ENCODE data around the gene LITAF. TPM values are rescaled to one million over a fixed set of nuclear protein-coding genes. Genes with fewer than 3 reads are reported as not detected.
A peak's percentile ranks its signal among the peaks of the same experiment; 100 is the strongest.

The LITAF gene
- total and polyA plus RNA-seq, 7 experiments from 2014 or later = 126 to 563 (median 264) TPM

GRCh38 chr16:11535494-11535893 lies 51.2 kb downstream of the LITAF start:
- H3K9me3 Mint-ChIP-seq = no peaks in the 10 kb centered on the region
- ATAC-seq (no peak), DNase-seq (no peak)
- H3K27me3 Mint-ChIP-seq = peaks cover 0 to 4% (median 0%) of the 10 kb centered on the region in 5 donors
- peak overlapping the region in 1 of 9 donors; percentile 26 for H3K27ac Mint-ChIP-seq
- ChIA-PET CTCF (interaction anchor here (0.6 to 2.7 kb wide), 6 partner anchors 24 to 233 kb away, joined by 3 to 15 read pairs (median 4); no protein-coding TSS in a partner anchor), POLR2A (no interaction called here)
- H3K4me3 Mint-ChIP-seq = no peak overlapping the region
- no peaks in the 10 kb centered on the region for H3K27me3 ChIP-seq (ENCODE audit: control insufficient read depth in 2 of 2, insufficient read depth in 2 of 2, low read length in 2 of 2)
- no peaks in the 10 kb centered on the region for H3K9me3 ChIP-seq (ENCODE audit: control insufficient read depth in 2 of 3, low read length in 3 of 3)
- H3K36me3 Mint-ChIP-seq = no peaks in the 10 kb centered on the region
- H3K27ac ChIP-seq (ENCODE audit: low read depth, low read length) = no peak overlapping the region
- intact Hi-C loops (cut with micrococcal nuclease) = no loop called here
- H3K4me3 ChIP-seq (ENCODE audit: low read length) = no peak overlapping the region
- H3K36me3 ChIP-seq (ENCODE audit: control insufficient read depth in 2 of 3, insufficient read depth in 3 of 3, low read length in 3 of 3) = no peaks in the 10 kb centered on the region
- peaks cover 8 to 23% (median 19%) of the 10 kb centered on the region in 7 donors for H3K4me1 Mint-ChIP-seq
- H3K4me1 ChIP-seq (ENCODE audit: control insufficient read depth in 2 of 2, insufficient read depth in 2 of 2, low read length in 2 of 2) = peaks cover 4 to 10% of the 10 kb centered on the region in 2 donors

- Mint-ChIP-seq H3K27me3 (peaks cover 0 to 4% (median 0%) of the 10 kb centered on the region in 5 donors), H3K4me1 (peaks cover 8 to 17% (median 12%) of the 10 kb centered on the region in 7 donors), H3K4me3 (no peak overlapping the region), H3K36me3 (no peaks in the 10 kb centered on the region), H3K9me3 (no peaks in the 10 kb centered on the region), H3K27ac (peak overlapping the region in 4 of 9 donors; percentile 15 to 50 (median 30))
- Histone ChIP-seq H3K27ac (ENCODE audit: low read depth, low read length) (no peak overlapping the region), H3K4me1 (ENCODE audit: control insufficient read depth in 2 of 2, insufficient read depth in 2 of 2, low read length in 2 of 2) (peaks cover 4 to 6% of the 10 kb centered on the region in 2 donors), H3K4me3 (ENCODE audit: low read length) (no peak overlapping the region), H3K27me3 (ENCODE audit: control insufficient read depth in 2 of 2, insufficient read depth in 2 of 2, low read length in 2 of 2) (no peaks in the 10 kb centered on the region), H3K36me3 (ENCODE audit: control insufficient read depth in 2 of 3, insufficient read depth in 3 of 3, low read length in 3 of 3) (no peaks in the 10 kb centered on the region), H3K9me3 (ENCODE audit: control insufficient read depth in 2 of 3, low read length in 3 of 3) (no peaks in the 10 kb centered on the region)
- intact Hi-C loops (cut with micrococcal nuclease) = loop anchor here (5.0 kb wide), 3 partner anchors 52 to 572 kb away; no protein-coding TSS in a partner anchor
- no peak for DNase-seq
- no peak for ATAC-seq
- ChIA-PET CTCF (interaction anchor here (0.6 to 2.7 kb wide), 8 partner anchors 25 to 235 kb away, joined by 3 to 15 read pairs (median 4); no protein-coding TSS in a partner anchor), POLR2A (interaction anchor here (0.6 kb wide), 1 partner anchor 82 kb away, joined by 3 read pairs; no protein-coding TSS in a partner anchor)
Observed at GRCh38 chr16:11534262-11534661, 52.5 kb downstream of the LITAF start.

- H3K36me3 Mint-ChIP-seq = no peaks in the 10 kb centered on the region
- H3K4me3 Mint-ChIP-seq = no peak overlapping the region
- Histone ChIP-seq H3K4me1 (ENCODE audit: control insufficient read depth in 2 of 2, insufficient read depth in 2 of 2, low read length in 2 of 2) (peaks cover 4 to 6% of the 10 kb centered on the region in 2 donors), H3K36me3 (ENCODE audit: control insufficient read depth in 2 of 3, insufficient read depth in 3 of 3, low read length in 3 of 3) (no peaks in the 10 kb centered on the region), H3K4me3 (ENCODE audit: low read length) (no peak overlapping the region), H3K27ac (ENCODE audit: low read depth, low read length) (no peak overlapping the region), H3K27me3 (ENCODE audit: control insufficient read depth in 2 of 2, insufficient read depth in 2 of 2, low read length in 2 of 2) (no peaks in the 10 kb centered on the region), H3K9me3 (ENCODE audit: control insufficient read depth in 2 of 3, low read length in 3 of 3) (no peaks in the 10 kb centered on the region)
- no peak overlapping the region for H3K27ac Mint-ChIP-seq
- H3K4me1 Mint-ChIP-seq = peaks cover 6 to 14% (median 9%) of the 10 kb centered on the region in 7 donors
- intact Hi-C loops (cut with micrococcal nuclease) = loop anchor here (2.0 to 5.0 kb wide), 5 partner anchors 27 to 571 kb away; no protein-coding TSS in a partner anchor
- DNase-seq (no peak), ATAC-seq (no peak)
- H3K9me3 Mint-ChIP-seq = no peaks in the 10 kb centered on the region
- CTCF ChIA-PET = interaction anchor here (1.6 to 5.1 kb wide), 5 partner anchors 26 to 180 kb away, joined by 4 to 70 read pairs (median 21); no protein-coding TSS in a partner anchor
- POLR2A ChIA-PET = no interaction called here
- peaks cover 0 to 4% (median 0%) of the 10 kb centered on the region in 5 donors for H3K27me3 Mint-ChIP-seq
Observed at GRCh38 chr16:11533588-11533987, 53.1 kb downstream of the LITAF start.

- no peak overlapping the region for H3K4me3 ChIP-seq (ENCODE audit: low read length)
- no peaks in the 10 kb centered on the region for H3K36me3 ChIP-seq (ENCODE audit: control insufficient read depth in 2 of 3, insufficient read depth in 3 of 3, low read length in 3 of 3)
- Mint-ChIP-seq H3K27me3 (peaks cover 0 to 24% (median 3%) of the 10 kb centered on the region in 5 donors), H3K4me1 (peaks cover 5 to 12% (median 8%) of the 10 kb centered on the region in 7 donors), H3K27ac (no peak overlapping the region), H3K4me3 (no peak overlapping the region), H3K36me3 (no peaks in the 10 kb centered on the region), H3K9me3 (peaks cover 0 to 2% (median 0%) of the 10 kb centered on the region in 11 donors)
- no peaks in the 10 kb centered on the region for H3K9me3 ChIP-seq (ENCODE audit: control insufficient read depth in 2 of 3, low read length in 3 of 3)
- no peak overlapping the region for H3K27ac ChIP-seq (ENCODE audit: low read depth, low read length)
- H3K27me3 ChIP-seq (ENCODE audit: control insufficient read depth in 2 of 2, insufficient read depth in 2 of 2, low read length in 2 of 2) = no peaks in the 10 kb centered on the region
- H3K4me1 ChIP-seq (ENCODE audit: control insufficient read depth in 2 of 2, insufficient read depth in 2 of 2, low read length in 2 of 2) = peaks cover 0 to 6% of the 10 kb centered on the region in 2 donors
- ATAC-seq = no peak
- DNase-seq = no peak
- ChIA-PET CTCF (interaction anchor here (0.7 to 5.1 kb wide), 4 partner anchors 24 to 577 kb away, joined by 3 to 70 read pairs (median 30); no protein-coding TSS in a partner anchor), POLR2A (no interaction called here)
- intact Hi-C loops (cut with micrococcal nuclease) = loop anchor here (5.0 kb wide), 3 partner anchors 48 to 568 kb away; no protein-coding TSS in a partner anchor
Observed at GRCh38 chr16:11530171-11530940, 56.4 kb downstream of the LITAF start.

GRCh38 chr16:11529285-11529684 lies 57.4 kb downstream of the LITAF start:
- ChIA-PET POLR2A (no interaction called here), CTCF (interaction anchor here (0.7 to 5.1 kb wide), 2 partner anchors 113 to 576 kb away, joined by 3 to 70 read pairs; no protein-coding TSS in a partner anchor)
- H3K4me3 ChIP-seq (ENCODE audit: low read length) = no peak overlapping the region
- no peaks in the 10 kb centered on the region for H3K9me3 ChIP-seq (ENCODE audit: control insufficient read depth in 2 of 3, low read length in 3 of 3)
- ATAC-seq (no peak), DNase-seq (no peak)
- intact Hi-C loops (cut with micrococcal nuclease) = no loop called here
- peaks cover 0 to 6% of the 10 kb centered on the region in 2 donors for H3K4me1 ChIP-seq (ENCODE audit: control insufficient read depth in 2 of 2, insufficient read depth in 2 of 2, low read length in 2 of 2)
- Mint-ChIP-seq H3K36me3 (no peaks in the 10 kb centered on the region), H3K4me3 (no peak overlapping the region), H3K4me1 (peaks cover 5 to 8% (median 8%) of the 10 kb centered on the region in 7 donors), H3K27me3 (peaks cover 0 to 29% (median 3%) of the 10 kb centered on the region in 5 donors), H3K27ac (no peak overlapping the region), H3K9me3 (peaks cover 0 to 2% (median 0%) of the 10 kb centered on the region in 11 donors)
- no peaks in the 10 kb centered on the region for H3K36me3 ChIP-seq (ENCODE audit: control insufficient read depth in 2 of 3, insufficient read depth in 3 of 3, low read length in 3 of 3)
- no peak overlapping the region for H3K27ac ChIP-seq (ENCODE audit: low read depth, low read length)
- no peaks in the 10 kb centered on the region for H3K27me3 ChIP-seq (ENCODE audit: control insufficient read depth in 2 of 2, insufficient read depth in 2 of 2, low read length in 2 of 2)

GRCh38 chr16:11528053-11528452 lies 58.7 kb downstream of the LITAF start:
- intact Hi-C loops (cut with micrococcal nuclease) = no loop called here
- Mint-ChIP-seq H3K27ac (no peak overlapping the region), H3K36me3 (no peaks in the 10 kb centered on the region), H3K27me3 (peaks cover 0 to 29% (median 3%) of the 10 kb centered on the region in 5 donors), H3K4me1 (peaks cover 5 to 8% (median 8%) of the 10 kb centered on the region in 7 donors), H3K4me3 (no peak overlapping the region), H3K9me3 (peaks cover 0 to 2% (median 0%) of the 10 kb centered on the region in 11 donors)
- Histone ChIP-seq H3K4me1 (ENCODE audit: control insufficient read depth in 2 of 2, insufficient read depth in 2 of 2, low read length in 2 of 2) (peaks cover 0 to 6% of the 10 kb centered on the region in 2 donors), H3K9me3 (ENCODE audit: control insufficient read depth in 2 of 3, low read length in 3 of 3) (no peaks in the 10 kb centered on the region), H3K4me3 (ENCODE audit: low read length) (no peak overlapping the region), H3K36me3 (ENCODE audit: control insufficient read depth in 2 of 3, insufficient read depth in 3 of 3, low read length in 3 of 3) (no peaks in the 10 kb centered on the region), H3K27me3 (ENCODE audit: control insufficient read depth in 2 of 2, insufficient read depth in 2 of 2, low read length in 2 of 2) (no peaks in the 10 kb centered on the region), H3K27ac (ENCODE audit: low read depth, low read length) (no peak overlapping the region)
- ATAC-seq (no peak), DNase-seq (no peak)
- POLR2A ChIA-PET = no interaction called here
- CTCF ChIA-PET = no interaction called here
